AG09309 (cell line): Measurements from ENCODE around the gene DGKD.

Source experiments
- DNase-seq: peaks from one replicate; pipeline ENCODE4 v3.0.0-alpha.2; 2010; ENCODE audit warnings: low read depth
- H3K4me3 ChIP-seq: 2 replicates; pipeline ENCODE4 v1.5.1; 2011; ENCODE audit warnings: mild to moderate bottlenecking, low read depth, low read length, moderate library complexity; ENCODE audit not compliant: control insufficient read depth
- TF ChIP-seq, protein P1 (sequence below): IDR thresholded peaks from 2 replicates; pipeline ENCODE4 v1.5.1; 2011; ENCODE audit warnings: mild to moderate bottlenecking, low read depth, low read length, inconsistent platforms; ENCODE audit not compliant: insufficient read depth, control insufficient read depth; ENCODE audit errors: missing control alignments

The DGKD gene

DNA sequence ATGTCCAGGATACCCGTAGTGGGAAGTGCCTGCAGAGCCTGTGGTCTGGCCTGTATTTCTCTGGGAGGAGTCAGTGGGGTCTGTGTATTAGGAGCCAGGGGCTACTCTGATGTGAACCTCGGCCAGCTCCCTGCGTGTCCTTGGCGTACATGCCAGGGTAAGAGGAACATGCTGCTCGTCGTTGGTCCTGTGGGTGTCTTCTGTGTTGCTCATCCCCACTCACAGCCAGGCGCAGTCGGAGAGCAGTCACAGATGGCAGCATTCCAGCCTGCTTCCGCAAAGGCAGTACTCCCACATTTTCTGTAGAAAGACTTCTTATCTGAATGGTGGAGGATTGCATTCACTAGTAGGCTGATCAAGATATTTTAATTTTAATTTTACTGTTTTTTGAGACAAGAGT, 84.9 kb downstream of the DGKD start:
- no peak overlapping the region for H3K4me3 ChIP-seq
- DNase-seq: no peak
- TF ChIP-seq, protein P1, sequence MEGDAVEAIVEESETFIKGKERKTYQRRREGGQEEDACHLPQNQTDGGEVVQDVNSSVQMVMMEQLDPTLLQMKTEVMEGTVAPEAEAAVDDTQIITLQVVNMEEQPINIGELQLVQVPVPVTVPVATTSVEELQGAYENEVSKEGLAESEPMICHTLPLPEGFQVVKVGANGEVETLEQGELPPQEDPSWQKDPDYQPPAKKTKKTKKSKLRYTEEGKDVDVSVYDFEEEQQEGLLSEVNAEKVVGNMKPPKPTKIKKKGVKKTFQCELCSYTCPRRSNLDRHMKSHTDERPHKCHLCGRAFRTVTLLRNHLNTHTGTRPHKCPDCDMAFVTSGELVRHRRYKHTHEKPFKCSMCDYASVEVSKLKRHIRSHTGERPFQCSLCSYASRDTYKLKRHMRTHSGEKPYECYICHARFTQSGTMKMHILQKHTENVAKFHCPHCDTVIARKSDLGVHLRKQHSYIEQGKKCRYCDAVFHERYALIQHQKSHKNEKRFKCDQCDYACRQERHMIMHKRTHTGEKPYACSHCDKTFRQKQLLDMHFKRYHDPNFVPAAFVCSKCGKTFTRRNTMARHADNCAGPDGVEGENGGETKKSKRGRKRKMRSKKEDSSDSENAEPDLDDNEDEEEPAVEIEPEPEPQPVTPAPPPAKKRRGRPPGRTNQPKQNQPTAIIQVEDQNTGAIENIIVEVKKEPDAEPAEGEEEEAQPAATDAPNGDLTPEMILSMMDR: no peak

DNA sequence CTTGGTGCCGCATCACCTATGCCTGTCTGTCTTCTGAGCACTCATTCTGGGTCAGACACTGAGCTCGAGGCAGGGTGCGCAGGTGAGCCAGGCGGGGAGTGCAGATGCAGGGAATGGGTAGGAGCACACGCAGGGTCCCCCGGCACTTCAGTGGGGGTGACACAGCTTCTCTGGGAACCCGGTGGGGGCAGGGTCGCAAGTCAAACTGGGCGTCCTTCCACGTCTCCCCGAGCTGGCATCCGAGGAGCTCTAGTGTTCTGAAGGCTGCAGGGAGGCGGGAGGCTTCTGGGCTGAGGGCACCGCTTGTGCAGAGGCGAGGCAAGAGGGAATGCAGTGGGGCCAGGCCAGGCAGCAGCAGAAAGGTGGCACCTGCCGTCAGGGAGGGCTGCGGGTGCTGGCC, 86.0 kb downstream of the DGKD start:
- TF ChIP-seq, protein P1: no peak
- DNase-seq: no peak
- no peak overlapping the region for H3K4me3 ChIP-seq

DNA sequence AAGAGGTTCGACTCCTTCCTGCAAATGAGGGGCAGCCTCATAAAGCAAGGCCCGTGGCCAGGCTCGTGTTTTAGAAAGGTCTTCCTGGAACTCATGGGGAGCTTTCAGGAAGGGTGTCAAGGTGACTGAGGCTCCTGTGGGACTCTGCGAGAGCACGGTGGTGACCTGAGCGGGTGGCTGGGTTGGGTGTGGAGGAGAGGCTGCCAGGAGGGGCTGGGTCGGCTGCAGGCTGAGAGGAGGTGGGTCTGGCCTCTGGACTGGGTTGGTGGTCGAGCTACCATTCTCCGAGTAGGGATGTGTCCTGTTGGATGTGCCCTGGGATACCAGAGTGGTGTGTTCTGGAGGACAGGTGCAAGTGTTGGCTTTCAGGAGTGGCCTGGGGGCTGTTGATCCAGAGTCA, 86.4 kb downstream of the DGKD start:
- TF ChIP-seq, protein P1: no peak
- no peak for DNase-seq
- H3K4me3 ChIP-seq: no peak overlapping the region

DNA sequence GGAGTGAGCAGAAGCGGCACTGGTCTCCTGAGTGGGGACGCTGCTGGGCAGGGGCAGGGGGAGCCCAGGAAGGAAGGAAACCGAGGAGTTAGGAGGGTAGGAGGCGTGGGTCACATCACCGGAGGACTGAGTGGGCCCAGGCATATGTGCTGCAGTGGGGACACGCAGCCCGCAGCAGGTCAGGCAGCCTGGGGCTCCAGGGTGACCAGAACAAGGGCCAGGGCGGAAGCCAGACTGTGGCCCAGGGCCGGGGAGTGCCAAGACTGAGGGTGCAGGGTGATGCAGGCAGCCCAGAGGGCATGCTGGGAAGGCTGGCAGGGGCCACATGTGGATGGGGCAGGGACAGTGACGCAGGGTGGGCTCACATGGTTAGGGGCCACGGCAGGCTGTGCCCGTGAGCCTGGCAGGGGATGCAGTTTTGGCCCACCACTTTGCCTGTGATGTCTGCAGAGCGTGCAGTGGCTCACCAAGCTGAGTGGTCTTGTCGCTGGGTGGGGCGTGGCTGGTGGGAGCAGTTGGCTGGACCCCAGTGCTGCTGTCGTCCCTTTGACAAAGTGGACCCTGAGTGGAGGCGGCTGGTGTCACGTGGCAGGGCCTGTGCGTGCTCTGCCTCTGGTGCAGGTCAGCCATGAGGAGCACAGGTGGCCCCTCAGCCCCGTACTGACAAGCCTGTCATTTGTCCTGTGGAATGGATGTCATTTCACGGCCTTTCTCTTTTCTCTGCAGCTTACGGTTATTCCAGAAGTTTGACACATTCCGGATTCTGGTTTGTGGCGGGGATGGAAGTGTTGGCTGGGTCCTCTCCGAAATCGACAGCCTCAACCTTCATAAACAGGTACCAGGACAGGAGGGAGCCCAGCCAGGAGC, 87.1 kb downstream of the DGKD start:
- TF ChIP-seq, protein P1: no peak
- no peak for DNase-seq
- no peak overlapping the region for H3K4me3 ChIP-seq

DNA sequence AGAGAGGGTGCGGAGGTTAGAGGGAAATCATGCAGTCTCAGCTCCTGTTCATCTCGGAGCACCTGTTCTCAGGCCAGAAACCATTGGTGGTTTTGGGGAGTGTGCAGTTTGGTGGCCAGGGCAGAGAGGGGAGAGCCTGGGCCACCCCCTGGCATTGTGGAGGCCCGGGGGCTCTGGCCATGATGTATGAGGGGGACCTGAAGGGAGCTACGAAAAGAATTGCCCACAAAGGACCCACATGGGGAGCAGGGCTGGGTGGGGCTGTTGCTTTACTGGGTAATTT, 87.7 kb downstream of the DGKD start:
- DNase-seq: no peak
- TF ChIP-seq, protein P1: no peak
- no peak overlapping the region for H3K4me3 ChIP-seq

DNA sequence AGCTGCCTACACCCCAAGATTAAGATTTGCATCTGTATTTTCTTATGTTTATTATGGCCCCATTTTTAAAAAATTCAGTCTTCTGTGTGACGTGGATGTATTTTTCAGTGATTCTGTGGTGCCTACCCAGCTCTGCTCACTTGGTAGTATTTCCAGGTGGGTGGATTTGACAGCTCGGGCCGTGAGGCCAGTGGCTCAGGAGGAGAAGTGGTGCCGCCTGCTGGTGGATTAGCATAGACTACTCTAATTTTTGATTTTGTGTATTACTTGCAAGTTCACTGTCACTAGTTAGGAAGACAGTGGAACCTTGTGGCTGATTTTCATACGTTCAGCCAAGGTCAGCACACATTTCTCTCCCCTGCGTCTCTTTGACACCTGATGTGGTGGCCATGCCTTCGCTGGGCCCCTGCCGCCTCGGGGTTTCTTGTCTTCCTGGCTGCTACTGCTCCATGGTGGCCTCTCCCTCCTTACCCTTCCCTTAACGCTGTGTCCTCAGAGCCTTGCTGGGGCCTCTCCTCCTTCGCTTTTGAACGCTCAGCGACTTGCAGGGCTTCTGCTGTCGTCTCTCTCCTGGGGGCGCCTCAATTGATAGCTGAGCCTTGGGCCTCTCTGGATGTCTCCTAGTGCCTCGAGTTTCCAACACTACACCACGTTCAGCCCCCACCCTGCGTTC, 89.4 kb downstream of the DGKD start:
- H3K4me3 ChIP-seq: no peak overlapping the region

More for the DNA sequence above, 89.4 kb downstream of the DGKD start:
- TF ChIP-seq, protein P1: peak; percentile 84
- peak; percentile 59 for DNase-seq
